Psoas muscle (tissue), 8 donors: ENCODE measurements around the gene TCTN2. TPM values are rescaled to one million over a fixed set of nuclear protein-coding genes. Genes with fewer than 3 reads are reported as not detected.
A peak's percentile ranks its signal among the peaks of the same experiment; 100 is the strongest.

Source experiments
- ATAC-seq, 4 donors: fragments of 200-7000 bp; cut with Tn5 transposase; one replicate each; pipeline ENCODE4 v1.9.1; 2020; ENCODE audit warnings: moderate library complexity in 3 of 4, mild to moderate bottlenecking in 2 of 4
- DNase-seq, 2 donors: peaks; one replicate each; pipeline ENCODE4 v3.0.0-alpha.2; 2020
- H3K27ac ChIP-seq: fragments of 200-600 bp; one replicate; pipeline ENCODE4 v1.8.0; 2022
- H3K27me3 ChIP-seq, 3 donors: fragments of 200-600 bp in 1 of 3; one replicate each; pipeline versions ENCODE4 v1.6.1 to v1.8.0; 2013 to 2022; ENCODE audit warnings: low read length in 2 of 3, mild to moderate bottlenecking in 2 of 3, moderate library complexity in 1 of 3; ENCODE audit not compliant: insufficient read depth in 3 of 3
- H3K36me3 ChIP-seq, 2 donors: fragments of 200-600 bp in 1 of 2; one replicate each; pipeline versions ENCODE4 v1.6.1 to v1.8.0; 2013 to 2022; ENCODE audit warnings: low read depth in 1 of 2, mild to moderate bottlenecking in 1 of 2, moderate library complexity in 1 of 2; ENCODE audit not compliant: insufficient read depth in 1 of 2
- H3K4me1 ChIP-seq: fragments of 200-600 bp; one replicate; pipeline ENCODE4 v1.8.0; 2022
- H3K4me3 ChIP-seq: fragments of 200-600 bp; one replicate; pipeline ENCODE4 v1.8.0; 2022; ENCODE audit warnings: mild to moderate bottlenecking
- H3K9me3 ChIP-seq: fragments of 200-600 bp; one replicate; pipeline ENCODE4 v1.8.0; 2022
- CTCF ChIP-seq: fragments of 200-600 bp; IDR thresholded peaks from one replicate; pipeline ENCODE4 v1.8.0; 2022; ENCODE audit warnings: antibody characterized with exemption
- WGBS, 3 donors: extraction: QIAGEN DNeasy Blood & Tissue Kit; methylation state at CpG; one replicate each; pipeline versions ENCODE4 v1.1.6 to v1.1.7; 2013; 5-methylcytosine and 5-hydroxymethylcytosine counted together
- intact Hi-C, 2 donors: fragments of 100-400 bp; cut with DNase I; formaldehyde crosslinking; loops; one replicate each; pipeline versions ENCODE4 v1.11.0 to v1.14.2; 2022
- polyA plus RNA-seq, 3 donors: library from polyadenylated mRNA; stranded (reverse); fragments of 200-250 nt; gene quantifications; one replicate each; pipeline ENCODE4 v1.2.3, GENCODE V29; 2013
- total RNA-seq, 4 donors: library from RNA; stranded (reverse); fragmentation: NEBNext Ultra II Directional in 2 of 4; extraction: Animal tissue kit (Norgen Biotek cat#: 25700) in 2 of 4; gene quantifications; one replicate each; pipeline versions ENCODE4 v1.2.1 to v1.2.4, GENCODE V29; 2021 to 2023
- donor health status: healthy with polysubstance abuse.
- donor health status: DM: no; HTN: no; CAD: no; lungs with moderate emphysema.
- donor health status: Bipolar disorder and iron deficiency.
- donor health status: healthy.
- donor health status: DM: yes; HTN: yes; CAD: no.
- donor health status: DM: no; HTN: no; CAD: no.
- donor health status: DM: no; HTN: no; CAD: no.
- donor health status: DM: yes; HTN: yes; CAD: no.

Gene TCTN2
- total and polyA plus RNA-seq, 7 donors: 1.1 to 8.1 (median 1.8) TPM

GRCh38 chr12:123686636-123687190 is 15.8 kb downstream of the TCTN2 start:
- TF ChIP-seq CTCF: no peak
- no peak overlapping the region for H3K27ac ChIP-seq
- no peaks in the 10 kb centered on the region for H3K4me1 ChIP-seq
- ATAC-seq: no peak
- H3K36me3 ChIP-seq: peaks cover 0 to 30% of the 10 kb centered on the region in 2 donors
- H3K4me3 ChIP-seq: no peak overlapping the region
- no peaks in the 10 kb centered on the region for H3K27me3 ChIP-seq
- H3K9me3 ChIP-seq: no peaks in the 10 kb centered on the region
- intact Hi-C loops: no loop called here
- 91 to 93% (median 91%) methylated on average over 18 of the region's 18 CpGs for WGBS, 3 donors
- no peak for DNase-seq

GRCh38 chr12:123690191-123690840 is 19.4 kb downstream of the TCTN2 start:
- Histone ChIP-seq H3K27me3 (no peaks in the 10 kb centered on the region), H3K4me3 (no peak overlapping the region), H3K9me3 (no peaks in the 10 kb centered on the region), H3K27ac (no peak overlapping the region), H3K4me1 (no peaks in the 10 kb centered on the region), H3K36me3 (peaks cover 0 to 27% of the 10 kb centered on the region in 2 donors)
- WGBS, 3 donors: 91 to 93% (median 91%) methylated on average over 8 of the region's 8 CpGs
- TF ChIP-seq CTCF: no peak
- ATAC-seq (no peak), DNase-seq (no peak)
- intact Hi-C loops: no loop called here

- Histone ChIP-seq H3K27ac (no peak overlapping the region), H3K9me3 (no peaks in the 10 kb centered on the region), H3K27me3 (no peaks in the 10 kb centered on the region), H3K36me3 (peaks cover 0 to 59% of the 10 kb centered on the region in 2 donors), H3K4me1 (no peaks in the 10 kb centered on the region), H3K4me3 (no peak overlapping the region)
- ATAC-seq: peak in 2 of 4 donors; percentile 58 to 89
- no peak for DNase-seq
- WGBS, 3 donors: 47 to 57% (median 50%) methylated on average over 8 of the region's 8 CpGs
- intact Hi-C loops: no loop called here
- no peak for TF ChIP-seq CTCF
Observed at GRCh38 chr12:123696207-123696606, 25.3 kb downstream of the TCTN2 start.

- Histone ChIP-seq H3K9me3 (no peaks in the 10 kb centered on the region), H3K27ac (no peak overlapping the region)
- 86 to 87% (median 86%) methylated on average over 4 of the region's 4 CpGs for WGBS, 3 donors
Observed at GRCh38 chr12:123696646-123697045, 25.7 kb downstream of the TCTN2 start.

More at GRCh38 chr12:123696646-123697045, 25.7 kb downstream of the TCTN2 start:
- ATAC-seq (peak in 1 of 4 donors; percentile 40), DNase-seq (no peak)
- intact Hi-C loops: no loop called here
- Histone ChIP-seq H3K27me3 (no peaks in the 10 kb centered on the region), H3K4me3 (no peak overlapping the region), H3K36me3 (peaks cover 0 to 54% of the 10 kb centered on the region in 2 donors), H3K4me1 (no peaks in the 10 kb centered on the region)
- TF ChIP-seq CTCF: no peak
